Cardiac muscle cell (in vitro differentiated cells and primary cell): ENCODE measurements around the gene PEX11B. TPM values are rescaled to one million over a fixed set of nuclear protein-coding genes. Genes with fewer than 3 reads are reported as not detected.
"Not testable (repeated sequence)": the region's sequence is repeated elsewhere in the genome, so short reads cannot be mapped to it uniquely, and the experiment has no call there.

Source experiments
- DNase-seq, 2 donors: peaks; one replicate each; pipeline versions ENCODE4 v3.0.0 to v3.0.0-alpha.2; 2010 to 2017; ENCODE audit warnings: low read depth in 1 of 2, low spot score in 1 of 2
- H3K27ac ChIP-seq: fragments of 200-600 bp; sonication (generic); 2 replicates; pipeline ENCODE4 v1.5.1; 2016
- H3K27me3 ChIP-seq: fragments of 200-600 bp; sonication (generic); 2 replicates; pipeline ENCODE4 v1.6.0; 2016; ENCODE audit warnings: control low read depth
- H3K36me3 ChIP-seq: fragments of 200-600 bp; sonication (generic); 2 replicates; pipeline ENCODE4 v1.5.1; 2016; ENCODE audit warnings: control low read depth
- H3K4me1 ChIP-seq: fragments of 200-600 bp; sonication (generic); 2 replicates; pipeline ENCODE4 v1.8.1; 2017; ENCODE audit warnings: low read depth, mild to moderate bottlenecking, mixed run types
- H3K4me3 ChIP-seq: fragments of 200-600 bp; sonication (generic); 2 replicates; pipeline ENCODE4 v1.5.1; 2016; ENCODE audit warnings: mild to moderate bottlenecking
- H3K9me3 ChIP-seq: fragments of 200-600 bp; sonication (generic); 2 replicates; pipeline ENCODE4 v1.5.1; 2017; ENCODE audit warnings: low read depth, mild to moderate bottlenecking, control low read depth
- CTCF ChIP-seq: IDR thresholded peaks from 2 replicates; pipeline ENCODE4 v1.5.1; 2012; ENCODE audit warnings: low read depth, mild to moderate bottlenecking, low read length
- polyA plus RNA-seq: library from polyadenylated mRNA; unstranded; fragments of >200 nt; fragmentation: Nextera tagmentation; extraction: Ambion mirVana; gene quantifications from 2 replicates; pipeline ENCODE4 v1.2.1, GENCODE V29; 2016
- total RNA-seq: library from RNA; depleted of rRNA; stranded (reverse); fragments of >200 nt; gene quantifications from 2 replicates; pipeline ENCODE4 v1.2.3, GENCODE V29; 2016

The PEX11B gene
- total and polyA plus RNA-seq, 2 experiments from 2014 or later, result 28.2 to 42.3 TPM

- H3K27ac ChIP-seq, result peak overlapping the region; percentile 86
- peaks cover 14% of the 10 kb centered on the region for H3K36me3 ChIP-seq
- H3K9me3 ChIP-seq, result no peaks in the 10 kb centered on the region
- no peaks in the 10 kb centered on the region for H3K27me3 ChIP-seq
- no peak for DNase-seq
- peaks cover 7% of the 10 kb centered on the region for H3K4me1 ChIP-seq
- TF ChIP-seq CTCF, result no peak
- peak overlapping the region; percentile 94 for H3K4me3 ChIP-seq
These were observed 8.2 kb upstream of the PEX11B start for GRCh38 chr1:145926686-145927062.

GRCh38 chr1:145922266-145922665 is 3.7 kb upstream of the PEX11B start:
- no peak overlapping the region for H3K27ac ChIP-seq
- H3K4me3 ChIP-seq, result no peak overlapping the region
- H3K27me3 ChIP-seq, result no peaks in the 10 kb centered on the region
- no peak for TF ChIP-seq CTCF
- H3K9me3 ChIP-seq, result no peaks in the 10 kb centered on the region
- peaks cover 8% of the 10 kb centered on the region for H3K4me1 ChIP-seq
- peak in 1 of 2 donors; percentile 65 for DNase-seq
- peaks cover 14% of the 10 kb centered on the region for H3K36me3 ChIP-seq

- not testable (repeated sequence) for DNase-seq, H3K27me3 ChIP-seq, H3K27ac ChIP-seq, H3K4me3 ChIP-seq, H3K9me3 ChIP-seq, H3K4me1 ChIP-seq
- peaks cover 19% of the 10 kb centered on the region for H3K36me3 ChIP-seq
These were observed 1.8 kb upstream of the PEX11B start for GRCh38 chr1:145920297-145920696.

- Histone ChIP-seq H3K36me3 (peaks cover 24% of the 10 kb centered on the region), H3K4me3 (peak overlapping the region; percentile 85), H3K9me3 (no peaks in the 10 kb centered on the region), H3K27me3 (no peaks in the 10 kb centered on the region), H3K27ac (peak overlapping the region; percentile 88), H3K4me1 (peaks cover 5% of the 10 kb centered on the region)
- peak; percentile 49 to 60 for DNase-seq
- TF ChIP-seq CTCF, result no peak
These were observed 749 bp upstream of the PEX11B start for GRCh38 chr1:145918992-145919939.

GRCh38 chr1:145917595-145917994 is 922 bp downstream of the PEX11B start:
- peak overlapping the region; percentile 85 for H3K4me3 ChIP-seq
- H3K27me3 ChIP-seq, result no peaks in the 10 kb centered on the region
- no peak for DNase-seq
- H3K36me3 ChIP-seq, result peaks cover 24% of the 10 kb centered on the region
- no peak for TF ChIP-seq CTCF
- no peaks in the 10 kb centered on the region for H3K9me3 ChIP-seq
- no peak overlapping the region for H3K27ac ChIP-seq
- peaks cover 5% of the 10 kb centered on the region for H3K4me1 ChIP-seq

GRCh38 chr1:145916745-145917144 is 1.8 kb downstream of the PEX11B start:
- peaks cover 24% of the 10 kb centered on the region for H3K36me3 ChIP-seq
- peaks cover 5% of the 10 kb centered on the region for H3K4me1 ChIP-seq
- no peak overlapping the region for H3K27ac ChIP-seq
- no peak overlapping the region for H3K4me3 ChIP-seq
- DNase-seq, result no peak
- H3K27me3 ChIP-seq, result no peaks in the 10 kb centered on the region
- TF ChIP-seq CTCF, result no peak
- no peaks in the 10 kb centered on the region for H3K9me3 ChIP-seq
